Measurements from ENCODE around the gene PCP2. TPM values are rescaled to one million over a fixed set of nuclear protein-coding genes. Genes with fewer than 3 reads are reported as not detected.

PCP2 gene
- total and polyA plus RNA-seq, 2 of the 8 experiments (the other 6 are each of a cell fraction or from before 2014, with no cell fraction given) = not detected

DNA sequence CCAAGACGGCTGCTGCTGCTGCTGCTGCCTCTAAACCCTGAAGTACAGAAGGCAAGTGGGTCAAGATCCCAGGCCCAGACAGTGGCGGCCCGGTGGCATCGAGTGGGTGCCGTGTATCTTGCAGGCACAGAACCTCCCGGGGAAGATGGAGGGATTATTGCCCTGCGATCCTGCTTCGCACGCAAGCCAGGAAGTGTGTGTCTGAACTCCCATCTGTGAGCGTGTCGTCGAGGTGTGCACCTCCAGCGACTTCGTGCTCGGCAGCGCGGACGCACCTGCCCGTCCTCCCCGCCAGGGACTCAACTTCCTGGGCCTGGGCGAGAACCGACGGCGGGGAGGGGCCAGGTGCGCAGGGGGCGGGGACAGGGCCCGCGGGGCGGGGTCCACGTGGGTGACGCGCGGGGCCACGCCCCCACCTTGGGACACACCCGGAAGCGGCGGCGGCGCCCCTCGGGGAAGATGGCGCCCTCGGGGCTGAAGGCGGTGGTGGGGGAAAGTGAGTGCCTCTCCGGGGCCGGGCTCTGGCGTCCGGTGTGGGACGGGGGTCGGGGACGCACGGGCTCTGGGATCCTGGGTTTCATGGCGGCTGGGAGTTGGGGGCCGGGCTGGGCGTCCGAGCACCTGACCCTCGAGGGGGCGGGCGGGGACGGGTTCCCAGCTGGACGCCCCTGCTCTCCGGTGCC is 3.3 kb upstream of the PCP2 start, which contains the start of gene STXBP2 (continued):
- TF ChIP-seq SUZ12 (IDR thresholded peaks at IDR 0.05; ENCODE audit: low read length) = no peak
- TF ChIP-seq MAFK (IDR thresholded peaks at IDR 0.05; ENCODE audit: low read depth, low read length) = no peak
- TF ChIP-seq ASH2L (IDR thresholded peaks at IDR 0.05; ENCODE audit: low read length) = no peak
- no peak for TF ChIP-seq GABPA (IDR thresholded peaks at IDR 0.05; ENCODE audit: borderline replicate concordance, insufficient read depth, low read length)
- TF ChIP-seq USF2 (IDR thresholded peaks at IDR 0.05; ENCODE audit: low read length) = peak; percentile 39; the same call in 1 of the 2 replicates
- peak in 1 of 2 experiments; percentile 69; a peak in 1 of 3 replicates for TF ChIP-seq POLR2A (IDR thresholded peaks at IDR 0.05; ENCODE audit: control extremely low read depth in 1 of 2, low read depth in 2 of 2, low read length in 2 of 2)
- TF ChIP-seq BACH1 (IDR thresholded peaks at IDR 0.05; ENCODE audit: low read length) = no peak
- peak; percentile 33; the same call in 1 of the 2 replicates for TF ChIP-seq SP1 (IDR thresholded peaks at IDR 0.05; ENCODE audit: low read depth, low read length)
- 0 out of 2 replicates have a peak, but pooled peaks have one; percentile 44 for TF ChIP-seq TBP (IDR thresholded peaks at IDR 0.05; ENCODE audit: low read depth, low read length)
- TF ChIP-seq RXRA (IDR thresholded peaks at IDR 0.05; ENCODE audit: insufficient read depth, low read depth, low read length) = no peak
- peak in 1 of 2 experiments; percentile 16; a peak in 1 of 4 replicates for TF ChIP-seq RAD21 (IDR thresholded peaks at IDR 0.05 in 1 of 2, conservative IDR thresholded peaks at IDR 0.05 in 1 of 2; ENCODE audit: low read depth in 2 of 2, low read length in 2 of 2)
- peak; percentile 85 for TF ChIP-seq TAF1 (IDR thresholded peaks at IDR 0.05; ENCODE audit: low read depth, low read length)
- TF ChIP-seq NANOG (IDR thresholded peaks at IDR 0.05; ENCODE audit: insufficient read depth, low read depth, low read length, poor library complexity, severe bottlenecking) = peak; percentile 17
- no peak for TF ChIP-seq SAP30 (IDR thresholded peaks at IDR 0.05; ENCODE audit: insufficient read depth, insufficient replicate concordance, low read length)
- TF ChIP-seq POLR2AphosphoS5 (IDR thresholded peaks at IDR 0.05; ENCODE audit: low read depth, low read length) = peak; percentile 58
- no peak for TF ChIP-seq SRF (IDR thresholded peaks at IDR 0.05; ENCODE audit: low read depth, low read length)
- TF ChIP-seq JUND (IDR thresholded peaks at IDR 0.05; ENCODE audit: low read length) = no peak
- TF ChIP-seq CTBP2 (IDR thresholded peaks at IDR 0.05; ENCODE audit: borderline replicate concordance, insufficient read depth, insufficient read length, low read length) = no peak
- no peak for TF ChIP-seq BCL11A (IDR thresholded peaks at IDR 0.05; ENCODE audit: low read depth in 2 of 2, low read length in 2 of 2)
- peak in 1 of 2 experiments; percentile 8; a peak in 1 of 4 replicates for TF ChIP-seq SIN3A (conservative IDR thresholded peaks at IDR 0.05 in 1 of 2, IDR thresholded peaks at IDR 0.05 in 1 of 2; ENCODE audit: low read depth in 1 of 2, low read length in 2 of 2)
- TF ChIP-seq SIRT6 (IDR thresholded peaks at IDR 0.05; ENCODE audit: low read length) = no peak
